Measurements from ENCODE around the gene MCRIP1. TPM values are rescaled to one million over a fixed set of nuclear protein-coding genes. Genes with fewer than 3 reads are reported as not detected.

MCRIP1 gene
- total RNA-seq, 4 donors from 2014 or later = 23.3 to 44.0 (median 33.2) TPM

DNA sequence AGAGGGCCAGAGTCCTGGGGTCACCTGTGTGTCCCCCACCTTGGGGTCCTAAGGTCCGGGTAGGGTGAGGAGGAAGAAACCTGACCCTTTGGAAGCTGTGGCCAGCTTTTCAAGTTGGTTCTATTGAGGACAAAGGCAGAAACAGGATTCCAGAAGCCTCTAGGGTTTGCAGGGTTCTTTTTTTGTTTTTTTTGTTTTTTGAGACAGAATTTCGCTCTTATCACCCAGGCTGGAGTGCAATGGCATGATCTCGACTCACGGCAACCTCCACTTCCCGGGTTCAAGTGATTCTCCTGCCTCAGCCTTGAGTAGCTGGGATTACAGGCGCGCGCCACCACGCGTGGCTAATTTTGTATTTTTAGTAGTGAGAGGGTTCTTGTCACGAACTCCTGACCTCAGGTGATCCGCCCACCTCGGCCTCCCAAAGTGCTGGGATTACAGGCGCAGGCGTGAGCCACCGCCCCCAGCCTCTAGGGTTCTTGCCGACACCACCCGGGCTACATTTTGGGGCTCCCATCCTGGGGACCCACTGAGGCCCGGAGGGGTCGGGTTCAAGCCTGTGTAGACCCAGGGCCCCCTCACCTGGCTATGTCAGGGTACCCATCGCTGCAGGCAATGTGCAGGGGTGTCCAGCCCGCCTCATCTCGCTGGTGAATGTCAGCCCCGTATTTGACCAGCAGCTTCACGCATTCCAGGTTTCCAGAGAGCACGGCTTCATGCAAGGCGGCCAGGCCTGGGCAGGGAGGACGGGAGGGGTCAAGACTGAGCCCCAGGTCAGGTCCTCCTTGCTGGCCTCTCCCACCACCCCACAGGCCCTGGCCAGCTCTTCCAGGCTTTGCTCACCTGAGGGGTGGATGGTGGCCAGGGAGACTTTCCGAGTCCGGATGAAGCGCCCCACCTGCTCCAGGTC, 1.1 kb upstream of the MCRIP1 start:
- 82 to 90% methylated on average over 4 to 26 of the region's 31 CpGs for WGBS, 2 donors (ENCODE audit: low coverage in 1 of 2)

DNA sequence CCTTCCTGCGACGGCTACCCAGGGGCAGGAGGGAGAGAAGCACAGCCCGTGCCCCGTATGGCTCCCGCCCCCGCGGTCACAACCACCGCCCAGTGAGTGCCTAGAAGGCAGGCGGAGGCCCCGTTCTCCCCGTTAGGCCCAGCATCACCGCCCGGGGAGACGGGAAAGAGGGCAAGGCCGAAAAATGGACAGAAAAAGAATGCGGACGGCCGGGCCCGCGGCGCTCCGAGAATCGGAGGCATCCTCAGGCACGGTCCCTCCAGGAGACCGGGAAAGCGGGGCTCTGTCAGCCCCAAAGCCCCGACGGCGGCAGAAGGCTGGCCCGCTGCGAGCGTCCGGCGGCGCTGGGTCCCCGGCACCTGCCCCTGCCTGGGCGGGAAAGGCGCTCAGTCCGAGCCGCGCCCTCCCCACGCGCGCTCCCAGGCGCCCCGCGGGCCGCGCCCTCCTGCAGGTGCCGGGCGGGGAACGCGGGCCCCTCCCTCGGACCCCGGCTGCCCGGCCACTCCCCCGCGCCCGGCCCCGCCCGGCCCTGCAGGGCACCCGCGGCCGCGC, 407 bp downstream of the MCRIP1 start:
- H3K36me3 ChIP-seq = no peaks in the 10 kb centered on the region
- H3K4me3 ChIP-seq = peak overlapping the region; percentile 72 to 88 (median 78)
- TF ChIP-seq POLR2A (IDR thresholded peaks at IDR 0.05) (no peak), POLR2AphosphoS5 (IDR thresholded peaks at IDR 0.05) (no peak), CTCF (IDR thresholded peaks at IDR 0.05) (no peak), EP300 (IDR thresholded peaks at IDR 0.05; ENCODE audit: low read depth) (no peak)
- in situ Hi-C loops (cut with MboI; ENCODE audit: low pct_ligation_motif_present in 1 of 4, low pct_unique_long_range_greater_than_20kb in 1 of 4, low sequenced_read_pairs in 3 of 4) = no loop called here
- H3K27me3 ChIP-seq = no peaks in the 10 kb centered on the region
- H3K4me1 ChIP-seq = peaks cover 10 to 27% (median 21%) of the 10 kb centered on the region in 4 donors
- peak overlapping the region; percentile 92 to 96 (median 94) for H3K27ac ChIP-seq
- 1% methylated on average over 33 of the region's 65 CpGs; no CpG with 5 or more reads in 1 of the 2 donors for WGBS, 2 donors (ENCODE audit: low coverage in 1 of 2)
- H3K9me3 ChIP-seq = no peaks in the 10 kb centered on the region
- DNase-seq = no peak
- intact Hi-C loops (cut with DNase I; ENCODE audit: low total_unique reads) = no loop called here

More for the DNA sequence above, 1.1 kb upstream of the MCRIP1 start:
- intact Hi-C loops (cut with DNase I; ENCODE audit: low total_unique reads) = no loop called here
- Histone ChIP-seq H3K27me3 (no peaks in the 10 kb centered on the region), H3K9me3 (no peaks in the 10 kb centered on the region), H3K4me1 (peaks cover 10 to 27% (median 21%) of the 10 kb centered on the region in 4 donors), H3K27ac (peak overlapping the region; percentile 89 to 97 (median 92)), H3K36me3 (no peaks in the 10 kb centered on the region), H3K4me3 (peak overlapping the region in 3 of 4 donors; percentile 42 to 80 (median 60))
- in situ Hi-C loops (cut with MboI; ENCODE audit: low pct_ligation_motif_present in 1 of 4, low pct_unique_long_range_greater_than_20kb in 1 of 4, low sequenced_read_pairs in 3 of 4) = no loop called here
- DNase-seq = no peak
- TF ChIP-seq EP300 (IDR thresholded peaks at IDR 0.05; ENCODE audit: low read depth) = no peak

- Histone ChIP-seq H3K27ac (peak overlapping the region; percentile 92 to 96 (median 94)), H3K36me3 (no peaks in the 10 kb centered on the region), H3K4me1 (peaks cover 10 to 27% (median 21%) of the 10 kb centered on the region in 4 donors), H3K27me3 (no peaks in the 10 kb centered on the region), H3K4me3 (peak overlapping the region; percentile 72 to 88 (median 78)), H3K9me3 (no peaks in the 10 kb centered on the region)
- in situ Hi-C loops (cut with MboI; ENCODE audit: low pct_ligation_motif_present in 1 of 4, low pct_unique_long_range_greater_than_20kb in 1 of 4, low sequenced_read_pairs in 3 of 4) = no loop called here
- no peak for TF ChIP-seq POLR2AphosphoS5 (IDR thresholded peaks at IDR 0.05)
- TF ChIP-seq POLR2A (IDR thresholded peaks at IDR 0.05) = no peak
- no peak for TF ChIP-seq CTCF (IDR thresholded peaks at IDR 0.05)
- TF ChIP-seq EP300 (IDR thresholded peaks at IDR 0.05; ENCODE audit: low read depth) = no peak
- no peak for DNase-seq
- intact Hi-C loops (cut with DNase I; ENCODE audit: low total_unique reads) = no loop called here
- 0 to 45% methylated on average over 1 to 18 of the region's 18 CpGs for WGBS, 2 donors (ENCODE audit: low coverage in 1 of 2)
Measured at GRCh38 chr17:81831957-81832607, 1.0 kb downstream of the MCRIP1 start.

GRCh38 chr17:81831563-81831956, 1.5 kb downstream of the MCRIP1 start:
- DNase-seq = no peak
- no peaks in the 10 kb centered on the region for H3K27me3 ChIP-seq
- H3K4me3 ChIP-seq = no peak overlapping the region
- no peaks in the 10 kb centered on the region for H3K36me3 ChIP-seq
- WGBS, 2 donors (ENCODE audit: low coverage in 1 of 2) = 78% methylated on average over 7 of the region's 7 CpGs; no CpG with 5 or more reads in 1 of the 2 donors
- peak overlapping the region; percentile 92 to 96 (median 94) for H3K27ac ChIP-seq
- in situ Hi-C loops (cut with MboI; ENCODE audit: low pct_ligation_motif_present in 1 of 4, low pct_unique_long_range_greater_than_20kb in 1 of 4, low sequenced_read_pairs in 3 of 4) = no loop called here
- no peaks in the 10 kb centered on the region for H3K9me3 ChIP-seq
- peaks cover 10 to 27% (median 21%) of the 10 kb centered on the region in 4 donors for H3K4me1 ChIP-seq
- intact Hi-C loops (cut with DNase I; ENCODE audit: low total_unique reads) = no loop called here
- TF ChIP-seq EP300 (IDR thresholded peaks at IDR 0.05; ENCODE audit: low read depth) = no peak
- no peak for TF ChIP-seq POLR2AphosphoS5 (IDR thresholded peaks at IDR 0.05)
- no peak for TF ChIP-seq POLR2A (IDR thresholded peaks at IDR 0.05)
- TF ChIP-seq CTCF (IDR thresholded peaks at IDR 0.05) = no peak
